ENCODE data around the gene AIMP1. TPM values are rescaled to one million over a fixed set of nuclear protein-coding genes. Genes with fewer than 3 reads are reported as not detected.
"Not testable (repeated sequence)": the region's sequence is repeated elsewhere in the genome, so short reads cannot be mapped to it uniquely, and the experiment has no call there.

Gene AIMP1
- total RNA-seq, 6 experiments from 2014 or later: 64.7 to 74.9 (median 70.8) TPM

GRCh38 chr4:106317815-106318214 is 1.5 kb downstream of the AIMP1 start:
- DNase-seq: no peak
- H3K27me3 Mint-ChIP-seq (ENCODE audit: insufficient read depth): no peaks in the 10 kb centered on the region; the same call in 1 of the 2 replicates
- peaks cover 28% of the 10 kb centered on the region for H3K36me3 Mint-ChIP-seq (ENCODE audit: low read depth)
- H3K9me3 Mint-ChIP-seq: no peaks in the 10 kb centered on the region; the same call in 1 of the 2 replicates
- H3K4me3 Mint-ChIP-seq: no peak overlapping the region
- H3K27ac Mint-ChIP-seq: no peak overlapping the region
- TF ChIP-seq, protein P1, sequence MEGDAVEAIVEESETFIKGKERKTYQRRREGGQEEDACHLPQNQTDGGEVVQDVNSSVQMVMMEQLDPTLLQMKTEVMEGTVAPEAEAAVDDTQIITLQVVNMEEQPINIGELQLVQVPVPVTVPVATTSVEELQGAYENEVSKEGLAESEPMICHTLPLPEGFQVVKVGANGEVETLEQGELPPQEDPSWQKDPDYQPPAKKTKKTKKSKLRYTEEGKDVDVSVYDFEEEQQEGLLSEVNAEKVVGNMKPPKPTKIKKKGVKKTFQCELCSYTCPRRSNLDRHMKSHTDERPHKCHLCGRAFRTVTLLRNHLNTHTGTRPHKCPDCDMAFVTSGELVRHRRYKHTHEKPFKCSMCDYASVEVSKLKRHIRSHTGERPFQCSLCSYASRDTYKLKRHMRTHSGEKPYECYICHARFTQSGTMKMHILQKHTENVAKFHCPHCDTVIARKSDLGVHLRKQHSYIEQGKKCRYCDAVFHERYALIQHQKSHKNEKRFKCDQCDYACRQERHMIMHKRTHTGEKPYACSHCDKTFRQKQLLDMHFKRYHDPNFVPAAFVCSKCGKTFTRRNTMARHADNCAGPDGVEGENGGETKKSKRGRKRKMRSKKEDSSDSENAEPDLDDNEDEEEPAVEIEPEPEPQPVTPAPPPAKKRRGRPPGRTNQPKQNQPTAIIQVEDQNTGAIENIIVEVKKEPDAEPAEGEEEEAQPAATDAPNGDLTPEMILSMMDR (IDR thresholded peaks at IDR 0.05): no peak
- peaks cover 32% of the 10 kb centered on the region for H3K4me1 Mint-ChIP-seq (ENCODE audit: low read depth)

DNA sequence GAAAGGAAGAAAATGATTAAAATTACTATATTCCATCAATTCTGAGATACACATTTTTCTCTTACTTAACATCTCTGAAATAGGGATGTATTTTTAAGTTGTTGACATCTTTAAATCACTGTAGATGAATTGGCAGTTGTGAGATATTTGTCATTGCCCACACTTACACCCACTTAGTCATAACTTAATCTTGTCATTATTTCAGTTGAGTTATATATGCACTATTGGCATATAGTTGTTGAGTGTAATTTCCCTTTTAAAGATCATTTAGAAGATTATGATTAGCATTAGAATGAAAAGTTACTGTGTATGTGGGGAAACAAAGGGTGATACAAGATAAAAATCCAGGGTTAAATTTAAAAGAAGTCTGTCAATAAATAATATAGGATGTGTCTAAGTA is 2.2 kb downstream of the AIMP1 start:
- Mint-ChIP-seq H3K27me3 (ENCODE audit: insufficient read depth) (no peaks in the 10 kb centered on the region; the same call in 1 of the 2 replicates), H3K9me3 (no peaks in the 10 kb centered on the region; the same call in 1 of the 2 replicates), H3K27ac (no peak overlapping the region), H3K4me1 (ENCODE audit: low read depth) (peaks cover 29% of the 10 kb centered on the region), H3K36me3 (ENCODE audit: low read depth) (peaks cover 22% of the 10 kb centered on the region), H3K4me3 (no peak overlapping the region; the same call in 1 of the 2 replicates)
- TF ChIP-seq, protein P1 (IDR thresholded peaks at IDR 0.05): no peak
- DNase-seq: no peak

DNA sequence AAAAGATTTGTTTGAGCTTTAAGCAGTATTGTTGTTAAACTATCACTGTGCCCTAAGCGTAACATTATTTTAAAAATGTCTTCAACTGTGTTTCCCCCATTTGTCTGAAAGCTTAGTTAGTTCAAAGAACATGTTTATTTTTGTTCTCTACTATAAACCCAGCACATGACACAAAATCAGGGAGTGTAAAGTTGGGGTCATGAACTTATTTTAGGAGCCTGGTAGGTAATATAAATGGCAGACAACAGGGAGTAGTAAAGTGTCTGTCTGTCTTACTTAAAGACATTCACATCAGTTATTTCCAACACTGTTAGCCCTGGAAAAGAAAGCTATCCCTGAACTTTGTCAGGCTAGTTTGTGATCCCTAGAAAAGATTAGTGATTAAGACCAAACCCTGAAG is 3.9 kb downstream of the AIMP1 start:
- Mint-ChIP-seq H3K9me3 (no peaks in the 10 kb centered on the region; the same call in 1 of the 2 replicates), H3K4me3 (no peak overlapping the region), H3K27me3 (ENCODE audit: insufficient read depth) (no peaks in the 10 kb centered on the region; the same call in 1 of the 2 replicates), H3K4me1 (ENCODE audit: low read depth) (peaks cover 13% of the 10 kb centered on the region), H3K36me3 (ENCODE audit: low read depth) (peaks cover 23% of the 10 kb centered on the region), H3K27ac (peak overlapping the region; percentile 21; the same call in 1 of the 2 replicates)
- DNase-seq: no peak
- TF ChIP-seq, protein P1 (IDR thresholded peaks at IDR 0.05): no peak

DNA sequence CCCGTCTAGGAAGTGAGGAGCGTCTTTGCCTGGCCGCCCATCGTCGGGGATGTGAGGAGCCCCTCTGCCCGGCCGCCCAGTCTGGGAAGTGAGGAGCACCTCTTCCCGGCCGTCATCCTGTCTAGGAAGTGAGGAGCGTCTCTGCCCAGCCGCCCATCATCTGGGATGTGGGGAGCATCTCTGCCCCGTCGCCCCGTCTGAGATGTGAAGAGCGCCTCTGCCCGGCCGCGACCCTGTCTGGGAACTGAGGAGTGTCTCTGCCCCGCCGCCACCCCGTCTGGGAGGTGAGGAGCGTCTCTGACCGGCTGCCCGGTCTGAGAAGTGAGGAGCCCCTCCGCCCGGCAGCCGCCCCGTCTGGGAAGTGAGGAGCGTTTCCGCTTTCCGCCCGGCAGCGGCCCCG is 4.8 kb downstream of the AIMP1 start:
- DNase-seq; H3K9me3 Mint-ChIP-seq; H3K27ac Mint-ChIP-seq; H3K27me3 Mint-ChIP-seq (ENCODE audit: insufficient read depth); H3K4me3 Mint-ChIP-seq; H3K4me1 Mint-ChIP-seq (ENCODE audit: low read depth): not testable (repeated sequence)
- peaks cover 20% of the 10 kb centered on the region for H3K36me3 Mint-ChIP-seq (ENCODE audit: low read depth)

DNA sequence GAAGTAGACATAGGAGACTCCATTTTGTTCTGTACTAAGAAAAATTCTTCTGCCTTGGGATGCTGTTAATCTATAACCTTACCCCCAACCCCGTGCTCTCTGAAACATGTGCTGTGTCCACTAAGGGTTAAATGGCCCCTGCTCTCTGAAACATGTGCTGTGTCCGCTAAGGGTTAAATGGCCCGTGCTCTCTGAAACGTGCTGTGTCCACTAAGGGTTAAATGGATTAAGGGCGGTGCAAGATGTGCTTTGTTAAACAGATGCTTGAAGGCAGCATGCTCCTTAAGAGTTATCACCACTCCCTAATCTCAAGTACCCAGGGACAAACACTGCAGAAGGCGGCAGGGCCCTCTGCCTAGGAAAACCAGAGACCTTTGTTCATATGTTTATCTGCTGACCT is 5.5 kb downstream of the AIMP1 start:
- H3K36me3 Mint-ChIP-seq (ENCODE audit: low read depth): peaks cover 20% of the 10 kb centered on the region
- not testable (repeated sequence) for DNase-seq; H3K4me3 Mint-ChIP-seq; H3K27ac Mint-ChIP-seq; H3K4me1 Mint-ChIP-seq (ENCODE audit: low read depth); H3K9me3 Mint-ChIP-seq; H3K27me3 Mint-ChIP-seq (ENCODE audit: insufficient read depth)

GRCh38 chr4:106323119-106323518 is 6.8 kb downstream of the AIMP1 start:
- no peak for DNase-seq
- Mint-ChIP-seq H3K9me3 (no peaks in the 10 kb centered on the region; the same call in 1 of the 2 replicates), H3K4me3 (no peak overlapping the region), H3K36me3 (ENCODE audit: low read depth) (peaks cover 29% of the 10 kb centered on the region), H3K27me3 (ENCODE audit: insufficient read depth) (no peaks in the 10 kb centered on the region; the same call in 1 of the 2 replicates), H3K27ac (no peak overlapping the region), H3K4me1 (ENCODE audit: low read depth) (peaks cover 17% of the 10 kb centered on the region; the same call in 1 of the 2 replicates)
- TF ChIP-seq, protein P1 (IDR thresholded peaks at IDR 0.05): no peak

Data from HFFc6 (cell line).